Activated T-cell treated with anti-CD3 and anti-CD28 coated beads, Interleukin-2, amount 50 U/mL, for 72 hours (primary cell): Measurements from ENCODE around the gene PAPOLA. TPM values are rescaled to one million over a fixed set of nuclear protein-coding genes. Genes with fewer than 3 reads are reported as not detected.
"Not testable (repeated sequence)": the region's sequence is repeated elsewhere in the genome, so short reads cannot be mapped to it uniquely, and the experiment has no call there.

ENCODE experiments used
- ATAC-seq, 2 donors: fragments of 150-1000 bp; cut with Tn5 transposase; replicated peaks in 1 of 2; 2 replicates each; pipeline ENCODE4 v1.10.0; 2021; ENCODE audit warnings: moderate library complexity in 2 of 2, mild to moderate bottlenecking in 1 of 2
- DNase-seq, 2 donors: peaks; one replicate each; pipeline ENCODE4 v3.0.0; 2021 to 2022; ENCODE audit warnings: mixed read lengths in 1 of 2
- H3K27ac Mint-ChIP-seq: one replicate; pipeline ENCODE4 v1.8.0; 2022; ENCODE audit warnings: mild to moderate bottlenecking, moderate library complexity, mixed read lengths
- H3K27me3 Mint-ChIP-seq: one replicate; pipeline ENCODE4 v1.8.0; 2022; ENCODE audit warnings: low read depth, mixed read lengths
- H3K36me3 Mint-ChIP-seq, 2 donors: one replicate each; pipeline ENCODE4 v1.8.0; 2022; ENCODE audit warnings: mixed read lengths in 2 of 2, mild to moderate bottlenecking in 1 of 2; ENCODE audit not compliant: insufficient read depth in 2 of 2
- H3K4me1 Mint-ChIP-seq: one replicate; pipeline ENCODE4 v1.8.0; 2022; ENCODE audit warnings: low read depth, mixed read lengths
- H3K4me3 Mint-ChIP-seq, 2 donors: one replicate each; pipeline ENCODE4 v1.8.0; 2022; ENCODE audit warnings: mild to moderate bottlenecking in 2 of 2, mixed read lengths in 2 of 2, moderate library complexity in 2 of 2
- H3K9me3 Mint-ChIP-seq, 2 donors: one replicate each; pipeline ENCODE4 v1.8.0; 2022; ENCODE audit warnings: mixed read lengths in 2 of 2
- total RNA-seq, 2 donors: library from RNA; stranded (reverse); gene quantifications; one replicate each; pipeline ENCODE4 v1.2.3, GENCODE V29; 2022

PAPOLA gene
- total RNA-seq, 2 donors from 2014 or later, result 124 to 143 TPM

DNA sequence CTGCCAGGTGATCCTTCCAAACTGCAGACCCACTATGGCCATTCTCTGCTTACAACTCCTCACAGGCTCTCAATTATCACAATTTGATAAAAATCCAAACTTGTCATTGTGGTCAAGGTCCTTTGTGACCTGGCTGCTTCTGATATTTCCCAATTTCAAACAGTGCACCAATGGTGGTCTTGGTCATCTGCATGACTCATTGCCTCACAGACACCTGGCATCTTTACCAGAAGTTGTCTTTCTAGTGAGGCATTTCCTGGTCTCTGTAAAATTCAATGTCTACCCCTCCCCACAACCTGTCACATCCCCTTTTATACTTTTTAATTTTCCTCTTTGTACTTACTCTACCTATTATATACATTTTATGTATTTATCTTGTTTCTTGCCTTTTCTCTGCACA, 17.8 kb upstream of the PAPOLA start:
- H3K36me3 Mint-ChIP-seq, result no peaks in the 10 kb centered on the region
- ATAC-seq, result no peak
- no peaks in the 10 kb centered on the region for H3K9me3 Mint-ChIP-seq
- H3K27me3 Mint-ChIP-seq, result peaks cover 18% of the 10 kb centered on the region
- H3K4me1 Mint-ChIP-seq, result no peaks in the 10 kb centered on the region
- DNase-seq, result no peak
- no peak overlapping the region for H3K27ac Mint-ChIP-seq
- H3K4me3 Mint-ChIP-seq, result no peak overlapping the region

GRCh38 chr14:96486705-96487104, 15.5 kb upstream of the PAPOLA start:
- Mint-ChIP-seq H3K9me3 (no peaks in the 10 kb centered on the region), H3K4me1 (no peaks in the 10 kb centered on the region), H3K27ac (no peak overlapping the region), H3K27me3 (peaks cover 27% of the 10 kb centered on the region), H3K36me3 (no peaks in the 10 kb centered on the region), H3K4me3 (no peak overlapping the region)
- ATAC-seq (no peak), DNase-seq (no peak)

DNA sequence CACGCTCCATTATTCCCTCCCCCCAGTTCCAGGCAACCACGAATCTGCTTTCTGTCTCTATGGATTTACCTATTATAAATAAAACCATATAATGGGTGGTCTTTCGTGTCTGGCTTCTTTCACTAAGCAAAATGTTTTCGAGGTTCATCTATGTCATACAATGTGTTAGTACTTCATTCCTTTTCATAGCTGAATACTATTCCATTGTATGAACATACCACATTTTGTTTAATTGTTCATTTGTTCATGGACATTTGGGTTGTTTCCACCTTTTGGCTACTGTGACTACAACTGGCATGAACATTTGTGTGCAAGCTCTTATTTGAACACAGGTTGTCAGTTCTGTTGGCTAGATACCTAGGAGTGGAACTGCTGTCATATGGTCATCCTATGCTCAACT, 12.9 kb upstream of the PAPOLA start:
- H3K9me3 Mint-ChIP-seq, result no peaks in the 10 kb centered on the region
- no peak overlapping the region for H3K27ac Mint-ChIP-seq
- ATAC-seq (no peak), DNase-seq (no peak)
- peaks cover 30% of the 10 kb centered on the region for H3K27me3 Mint-ChIP-seq
- no peaks in the 10 kb centered on the region for H3K36me3 Mint-ChIP-seq
- H3K4me3 Mint-ChIP-seq, result no peak overlapping the region
- H3K4me1 Mint-ChIP-seq, result peaks cover 5% of the 10 kb centered on the region

DNA sequence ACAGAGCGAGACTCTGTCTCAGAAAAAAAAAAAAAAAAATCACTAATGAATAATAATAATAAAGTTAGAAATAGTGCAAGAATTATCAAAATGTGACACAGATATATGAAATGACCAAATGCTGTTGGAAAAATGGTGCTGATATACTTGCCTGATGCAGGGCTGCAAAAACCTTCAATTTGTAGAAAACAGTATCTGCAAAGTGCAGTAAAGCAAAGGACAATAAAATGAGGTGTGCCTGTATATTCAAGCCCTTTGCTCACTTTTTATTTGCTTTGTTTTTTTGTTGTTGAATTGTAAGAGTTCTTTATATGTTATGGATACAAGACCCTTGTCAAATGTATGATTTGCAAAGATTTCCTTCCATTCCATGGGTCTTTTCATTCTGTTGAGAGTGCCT, 9.0 kb upstream of the PAPOLA start:
- H3K4me3 Mint-ChIP-seq, result no peak overlapping the region
- peaks cover 6% of the 10 kb centered on the region for H3K4me1 Mint-ChIP-seq
- no peak for DNase-seq
- no peaks in the 10 kb centered on the region for H3K36me3 Mint-ChIP-seq
- no peak for ATAC-seq
- no peaks in the 10 kb centered on the region for H3K9me3 Mint-ChIP-seq
- H3K27me3 Mint-ChIP-seq, result peaks cover 33% of the 10 kb centered on the region
- no peak overlapping the region for H3K27ac Mint-ChIP-seq

- peaks cover 6% of the 10 kb centered on the region for H3K4me1 Mint-ChIP-seq
- peaks cover 33% of the 10 kb centered on the region for H3K27me3 Mint-ChIP-seq
- no peaks in the 10 kb centered on the region for H3K36me3 Mint-ChIP-seq
- DNase-seq, result no peak
- H3K4me3 Mint-ChIP-seq, result no peak overlapping the region
- no peaks in the 10 kb centered on the region for H3K9me3 Mint-ChIP-seq
- no peak overlapping the region for H3K27ac Mint-ChIP-seq
- no peak for ATAC-seq
Observed at GRCh38 chr14:96494331-96494730, 7.9 kb upstream of the PAPOLA start.

DNA sequence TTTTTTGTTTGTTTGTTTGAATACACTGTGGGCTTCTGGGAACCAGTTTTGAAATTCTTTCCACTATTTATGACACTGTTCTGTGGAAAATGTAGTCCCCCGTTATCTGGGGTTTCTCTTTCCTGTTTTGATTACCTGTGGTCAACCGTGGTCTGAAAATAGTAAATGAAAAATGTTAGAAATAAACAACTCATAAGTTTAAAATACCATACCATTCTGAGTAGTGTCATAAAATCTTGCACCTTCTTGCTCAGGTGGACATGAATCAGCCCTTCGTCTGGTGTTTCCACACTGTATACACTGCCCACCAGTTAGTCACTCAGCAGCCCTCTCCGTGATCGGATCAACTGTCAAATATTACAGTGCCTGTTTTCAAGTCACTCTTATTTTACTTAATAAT, 5.1 kb upstream of the PAPOLA start:
- no peak overlapping the region for H3K27ac Mint-ChIP-seq
- H3K27me3 Mint-ChIP-seq, result peaks cover 23% of the 10 kb centered on the region
- no peak for ATAC-seq
- no peak for DNase-seq
- no peaks in the 10 kb centered on the region for H3K9me3 Mint-ChIP-seq
- H3K4me3 Mint-ChIP-seq, result no peak overlapping the region
- H3K36me3 Mint-ChIP-seq, result peaks cover under 1 to 1% of the 10 kb centered on the region in 2 donors
- peaks cover 6% of the 10 kb centered on the region for H3K4me1 Mint-ChIP-seq

GRCh38 chr14:96497586-96497985, 4.6 kb upstream of the PAPOLA start:
- Mint-ChIP-seq H3K9me3 (no peaks in the 10 kb centered on the region), H3K27ac (no peak overlapping the region), H3K27me3 (peaks cover 19% of the 10 kb centered on the region), H3K36me3 (peaks cover 2 to 4% of the 10 kb centered on the region in 2 donors), H3K4me1 (peaks cover 6% of the 10 kb centered on the region), H3K4me3 (no peak overlapping the region)
- DNase-seq (no peak), ATAC-seq (no peak)

DNA sequence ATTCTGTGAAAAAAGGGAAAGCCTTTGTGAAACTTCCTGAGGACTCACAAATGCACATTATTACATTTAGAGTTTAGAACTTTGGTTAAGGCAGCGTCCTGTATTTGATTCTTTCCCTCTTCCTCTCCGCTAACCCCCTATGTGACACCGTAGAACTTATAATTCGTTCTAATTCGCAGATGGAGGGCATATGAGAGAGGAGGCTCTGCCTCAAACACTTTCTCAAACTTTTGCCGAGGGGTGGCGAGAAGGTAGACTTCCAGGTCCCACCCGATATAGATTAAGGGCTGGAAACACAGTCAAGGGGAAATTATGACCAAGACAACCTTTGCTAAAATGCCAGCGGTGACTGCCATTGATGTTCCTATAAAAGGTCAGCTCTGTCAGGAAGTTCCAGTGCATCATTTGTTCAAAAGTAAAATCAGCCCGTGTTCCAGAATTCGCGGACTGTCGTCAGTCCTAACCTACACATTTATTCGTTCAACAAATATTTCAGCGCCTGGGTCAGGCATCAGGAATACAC, 904 bp upstream of the PAPOLA start:
- ATAC-seq (no peak), DNase-seq (peak in 1 of 2 donors; percentile 1)
- no peaks in the 10 kb centered on the region for H3K27me3 Mint-ChIP-seq
- peak overlapping the region; percentile 99 to 100 for H3K4me3 Mint-ChIP-seq
- peaks cover 33% of the 10 kb centered on the region for H3K4me1 Mint-ChIP-seq
- H3K27ac Mint-ChIP-seq, result peak overlapping the region; percentile 89
- peaks cover 9 to 15% of the 10 kb centered on the region in 2 donors for H3K36me3 Mint-ChIP-seq
- H3K9me3 Mint-ChIP-seq, result no peaks in the 10 kb centered on the region

DNA sequence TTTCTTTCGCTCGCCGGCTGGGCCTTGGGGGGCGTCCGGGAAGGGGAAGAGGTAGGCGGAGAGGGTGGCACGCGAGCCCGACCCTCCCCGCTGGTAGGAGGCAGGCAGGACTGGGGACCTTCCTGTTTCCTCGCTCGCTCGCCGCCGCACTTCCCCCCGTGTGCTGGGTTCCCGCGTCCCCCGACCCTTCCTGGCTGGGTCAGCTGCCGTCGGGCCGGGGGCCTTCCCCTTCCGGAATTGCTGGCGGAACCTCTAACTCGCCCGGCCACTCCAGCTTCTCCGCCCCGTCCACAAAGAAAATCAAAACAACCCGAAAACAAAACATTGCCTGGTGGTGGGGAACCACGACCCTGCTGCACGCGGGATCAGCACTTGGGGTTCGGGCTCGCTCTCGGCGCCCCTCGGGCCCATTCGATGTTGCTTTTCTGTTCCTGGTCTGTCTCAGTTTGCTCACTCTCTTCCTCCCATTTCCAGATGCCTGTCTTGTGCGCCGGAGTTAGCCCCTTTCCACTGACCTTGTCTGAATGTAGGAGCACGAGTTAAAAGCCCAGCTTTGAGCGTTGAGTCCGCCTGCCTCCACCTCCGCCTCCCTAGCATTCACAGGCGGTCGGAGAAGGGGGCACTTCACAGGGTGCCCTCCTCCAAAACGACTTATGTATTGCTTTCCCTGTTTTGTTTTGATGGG, 581 bp downstream of the PAPOLA start:
- Mint-ChIP-seq H3K27me3 (no peaks in the 10 kb centered on the region), H3K27ac (peak overlapping the region; percentile 89), H3K9me3 (no peaks in the 10 kb centered on the region), H3K4me3 (peak overlapping the region; percentile 99 to 100), H3K4me1 (peaks cover 38% of the 10 kb centered on the region), H3K36me3 (peaks cover 9 to 15% of the 10 kb centered on the region in 2 donors)
- ATAC-seq (peak; percentile 42 to 53), DNase-seq (peak; percentile 16 to 63)

GRCh38 chr14:96503306-96503679, 1.1 kb downstream of the PAPOLA start:
- Mint-ChIP-seq H3K36me3 (peaks cover 9 to 15% of the 10 kb centered on the region in 2 donors), H3K4me1 (peaks cover 44% of the 10 kb centered on the region), H3K4me3 (peak overlapping the region; percentile 99 to 100), H3K9me3 (no peaks in the 10 kb centered on the region), H3K27me3 (no peaks in the 10 kb centered on the region), H3K27ac (peak overlapping the region; percentile 89)
- ATAC-seq, result no peak
- DNase-seq, result no peak

DNA sequence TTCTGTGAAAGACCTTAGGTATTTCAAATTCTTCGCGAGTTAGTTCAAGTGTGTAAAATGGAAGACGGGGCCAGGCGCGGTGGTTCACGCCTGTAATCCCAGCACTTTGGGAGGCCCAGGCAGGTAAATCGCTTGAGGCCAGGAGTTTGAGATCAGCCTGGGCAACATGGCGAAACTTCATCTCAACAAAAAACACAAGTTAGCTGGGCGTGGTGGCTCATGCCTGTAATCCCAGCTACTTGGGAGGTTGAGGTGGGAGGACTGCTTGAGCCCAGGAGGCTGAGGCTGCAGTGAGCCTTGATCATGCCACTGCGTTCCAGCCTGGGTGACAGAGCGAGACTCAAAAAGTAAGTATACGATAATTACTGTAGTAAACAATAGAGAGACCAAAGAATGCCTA, 2.2 kb downstream of the PAPOLA start:
- not testable (repeated sequence) for ATAC-seq, H3K27me3 Mint-ChIP-seq, H3K9me3 Mint-ChIP-seq, DNase-seq
- peak overlapping the region; percentile 89 for H3K27ac Mint-ChIP-seq
- H3K36me3 Mint-ChIP-seq, result peaks cover 9 to 15% of the 10 kb centered on the region in 2 donors
- H3K4me3 Mint-ChIP-seq, result peak overlapping the region; percentile 99 to 100
- peaks cover 53% of the 10 kb centered on the region for H3K4me1 Mint-ChIP-seq

- peak overlapping the region; percentile 46 for H3K27ac Mint-ChIP-seq
- peaks cover 6 to 13% of the 10 kb centered on the region in 2 donors for H3K36me3 Mint-ChIP-seq
- no peak for ATAC-seq
- H3K4me1 Mint-ChIP-seq, result peaks cover 83% of the 10 kb centered on the region
- H3K27me3 Mint-ChIP-seq, result no peaks in the 10 kb centered on the region
- H3K9me3 Mint-ChIP-seq, result no peaks in the 10 kb centered on the region
- DNase-seq, result no peak
- peak overlapping the region in 1 of 2 donors; percentile 17 for H3K4me3 Mint-ChIP-seq
Observed at GRCh38 chr14:96507723-96508122, 5.5 kb downstream of the PAPOLA start.

GRCh38 chr14:96508900-96509299, 6.7 kb downstream of the PAPOLA start:
- H3K27me3 Mint-ChIP-seq, result no peaks in the 10 kb centered on the region
- no peaks in the 10 kb centered on the region for H3K9me3 Mint-ChIP-seq
- ATAC-seq (no peak), DNase-seq (no peak)
- peak overlapping the region; percentile 73 for H3K27ac Mint-ChIP-seq
- H3K4me3 Mint-ChIP-seq, result peak overlapping the region in 1 of 2 donors; percentile 27
- peaks cover 0 to 6% of the 10 kb centered on the region in 2 donors for H3K36me3 Mint-ChIP-seq
- peaks cover 85% of the 10 kb centered on the region for H3K4me1 Mint-ChIP-seq
